OCI-LY3 (cell line): ENCODE data around the gene BAZ2B.

Experiments used
- CTCF ChIP-seq: fragments of 200-600, 300-600 bp; sonication (generic); IDR thresholded peaks from 2 replicates; pipeline ENCODE4 v1.5.1; 2014; ENCODE audit warnings: antibody characterized with exemption, low read length, low read depth
- EZH2phosphoT487 ChIP-seq: fragments of 200-600 bp; shearing (Covaris generic); IDR thresholded peaks from 2 replicates; pipeline ENCODE4 v1.6.1; 2018; ENCODE audit warnings: antibody characterized with exemption, mixed run types, low read depth

- TF ChIP-seq CTCF (no peak), EZH2phosphoT487 (no peak)
Measured at GRCh38 chr2:159438284-159438683, 178.1 kb downstream of the BAZ2B start.
